T-cell (primary cell): ENCODE measurements around the gene SGTA. TPM values are rescaled to one million over a fixed set of nuclear protein-coding genes. Genes with fewer than 3 reads are reported as not detected.

Experiments used
- ATAC-seq, 4 experiments: fragments of 200-7000 bp in 3 of 4; fragments of 150-1000 bp in 1 of 4; cut with Tn5 transposase; replicated peaks in 1 of 4; 1 replicate in 3 of 4; 2 replicates in 1 of 4; pipeline ENCODE4 v1.10.0; 2021; ENCODE audit warnings: moderate library complexity in 3 of 4, mild to moderate bottlenecking in 2 of 4, moderate number of reproducible peaks in 1 of 4
- CTCF ChIA-PET, 2 donors: fragments of 300-600 bp; sonication (Branson Sonifier 250); formaldehyde crosslinking; loops; one replicate each; lab custom pipeline; 2022; ENCODE audit warnings: antibody characterized with exemption in 2 of 2; lab: Charles Lee
- POLR2A ChIA-PET, 2 donors: fragments of 300-600 bp; sonication (Branson Sonifier 250); formaldehyde crosslinking; loops; one replicate each; lab custom pipeline; 2022; ENCODE audit warnings: antibody characterized with exemption in 2 of 2; lab: Charles Lee
- DNase-seq, 35 experiments: peaks; one replicate each; pipeline versions ENCODE4 v3.0.0 to v3.0.0-alpha.2; 2013 to 2023
- H3K27ac ChIP-seq: one replicate; pipeline ENCODE4 v1.5.1; 2013; ENCODE audit warnings: low read length
- H3K27me3 ChIP-seq, 2 experiments: replicated peaks in 1 of 2; 1 replicate in 1 of 2; 2 replicates in 1 of 2; pipeline versions ENCODE4 v1.6.1 to v1.7.0; 2013; ENCODE audit warnings: low read length in 1 of 2, mixed read lengths in 1 of 2; ENCODE audit not compliant: control insufficient read depth in 2 of 2, insufficient read depth in 2 of 2; ENCODE audit errors: extremely low read depth in 1 of 2
- H3K36me3 ChIP-seq, 2 donors: 1 replicate in 1 of 2; 2 replicates in 1 of 2; pipeline versions ENCODE4 v1.6.1 to v1.7.0; 2013; ENCODE audit warnings: low read length in 1 of 2; ENCODE audit not compliant: control insufficient read depth in 2 of 2, insufficient read depth in 1 of 2; ENCODE audit errors: extremely low read depth in 1 of 2
- H3K4me1 ChIP-seq, 2 experiments: 1 replicate in 1 of 2; 2 replicates in 1 of 2; pipeline versions ENCODE4 v1.6.1 to v1.7.0; 2013; ENCODE audit warnings: low read length in 2 of 2, mixed read lengths in 1 of 2; ENCODE audit not compliant: insufficient read depth in 2 of 2, control insufficient read depth in 1 of 2; ENCODE audit errors: extremely low read depth in 1 of 2
- H3K4me3 ChIP-seq, 2 donors: 1 replicate in 1 of 2; 2 replicates in 1 of 2; pipeline versions ENCODE4 v1.5.1 to v1.7.0; 2013; ENCODE audit warnings: mild to moderate bottlenecking in 2 of 2, low read length in 1 of 2, moderate library complexity in 1 of 2; ENCODE audit not compliant: control insufficient read depth in 1 of 2; ENCODE audit errors: extremely low read depth in 1 of 2
- H3K9me3 ChIP-seq: 2 replicates; pipeline ENCODE4 v1.7.0; 2013
- H3K27ac Mint-ChIP-seq, 2 donors: one replicate each; pipeline ENCODE4 v1.8.0; 2020 to 2021; ENCODE audit warnings: mild to moderate bottlenecking in 2 of 2, mixed read lengths in 2 of 2
- H3K27me3 Mint-ChIP-seq, 2 donors: one replicate each; pipeline ENCODE4 v1.8.0; 2021 to 2022; ENCODE audit warnings: mixed read lengths in 2 of 2
- H3K36me3 Mint-ChIP-seq: one replicate; pipeline ENCODE4 v1.8.0; 2021; ENCODE audit warnings: mixed read lengths
- H3K4me1 Mint-ChIP-seq, 3 donors: one replicate each; pipeline ENCODE4 v1.8.0; 2020 to 2022; ENCODE audit warnings: mixed read lengths in 3 of 3, mild to moderate bottlenecking in 1 of 3
- H3K4me3 Mint-ChIP-seq, 3 donors: one replicate each; pipeline ENCODE4 v1.8.0; 2020 to 2022; ENCODE audit warnings: mild to moderate bottlenecking in 3 of 3, mixed read lengths in 3 of 3, moderate library complexity in 3 of 3
- H3K9me3 Mint-ChIP-seq, 3 donors: one replicate each; pipeline ENCODE4 v1.8.0; 2020 to 2022; ENCODE audit warnings: mixed read lengths in 3 of 3
- WGBS: methylation state at CpG from one replicate; pipeline ENCODE4 v1.1.5; 2013; ENCODE audit warnings: missing lambda C conversion rate; ENCODE audit not compliant: insufficient coverage; 5-methylcytosine and 5-hydroxymethylcytosine counted together
- total RNA-seq, 35 experiments: library from RNA in 6 of 35; stranded (reverse) in 6 of 35; fragments of 120-200 nt in 1 of 35; gene quantifications; one replicate each; pipeline versions ENCODE4 v1.2.1 to v1.2.4 and lab custom pipeline; 2013 to 2026

Gene SGTA
- total RNA-seq, 5 donors from 2014 or later (not counting 1 experiment from before 2014, with no cell fraction given), result 28.9 to 42.5 (median 36.7) TPM

DNA sequence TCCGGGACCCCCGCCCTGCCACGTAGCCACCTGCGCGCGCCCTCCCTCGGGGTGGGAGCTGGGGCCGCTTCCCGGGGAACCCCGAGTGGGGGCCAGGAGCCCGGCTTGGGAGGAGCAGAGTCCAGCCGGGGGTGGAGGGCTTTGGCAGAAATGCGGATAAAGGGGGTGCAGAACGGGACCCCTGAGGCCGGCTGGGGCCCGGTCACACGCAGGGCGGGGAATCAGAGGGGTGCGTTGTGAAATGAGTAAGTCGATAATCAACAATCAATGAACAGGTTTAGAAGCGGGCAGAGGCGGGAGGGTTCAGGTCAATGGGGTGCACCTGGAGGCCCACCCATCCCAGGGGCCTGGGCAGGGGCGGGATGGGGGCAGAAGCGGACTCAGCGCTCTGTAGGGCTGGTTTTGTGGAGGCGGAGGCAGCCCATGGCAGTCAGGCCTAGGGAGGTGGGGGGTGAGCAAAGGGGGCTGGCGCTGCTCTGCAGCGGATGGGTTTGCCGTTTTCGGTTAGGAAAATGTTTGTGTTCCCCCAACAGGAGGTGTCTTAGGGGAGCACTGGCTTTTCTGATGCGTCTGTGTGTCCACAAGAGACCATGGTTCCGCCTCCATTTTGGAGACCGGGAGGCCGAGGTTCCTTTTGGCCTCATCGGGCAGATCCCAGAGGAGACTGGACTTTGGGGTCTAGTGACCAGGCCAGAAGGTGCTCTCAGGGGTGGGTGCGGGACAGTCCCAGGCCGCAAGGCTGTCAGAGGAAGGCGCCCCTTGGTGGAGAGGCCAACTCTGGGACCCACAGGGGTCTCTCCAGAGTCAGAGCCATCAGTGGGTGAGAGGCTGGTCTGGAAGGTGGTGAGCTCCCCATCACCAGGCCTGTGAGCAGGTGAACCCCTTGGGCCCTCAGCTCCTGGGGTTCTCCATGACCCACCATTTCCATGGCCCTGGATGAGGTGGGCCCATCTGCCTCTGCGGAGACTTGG is 61.2 kb downstream of the SGTA start:
- CTCF ChIA-PET, result no interaction called here
- 33% methylated on average over 33 of the region's 39 CpGs for WGBS
- POLR2A ChIA-PET, result no interaction called here
- H3K4me3 Mint-ChIP-seq, result peak overlapping the region; percentile 17 to 61 (median 28)
- no peaks in the 10 kb centered on the region for H3K9me3 Mint-ChIP-seq
- H3K27ac Mint-ChIP-seq, result no peak overlapping the region
- H3K27ac ChIP-seq, result no peak overlapping the region
- H3K36me3 ChIP-seq, result no peaks in the 10 kb centered on the region
- peaks cover 3 to 79% of the 10 kb centered on the region in 2 experiments for H3K27me3 ChIP-seq
- H3K4me1 Mint-ChIP-seq, result peaks cover 0 to 8% (median 5%) of the 10 kb centered on the region in 3 donors
- DNase-seq, result no peak
- no peaks in the 10 kb centered on the region for H3K9me3 ChIP-seq
- peak overlapping the region in 1 of 2 donors; percentile 49 for H3K4me3 ChIP-seq
- ATAC-seq, result no peak
- peaks cover 22 to 54% of the 10 kb centered on the region in 2 donors for H3K27me3 Mint-ChIP-seq
- H3K36me3 Mint-ChIP-seq, result no peaks in the 10 kb centered on the region
- H3K4me1 ChIP-seq, result peaks cover 2 to 20% of the 10 kb centered on the region in 2 experiments

GRCh38 chr19:2720777-2721569 is 62.1 kb downstream of the SGTA start, which contains the start of gene DIRAS1:
TSS of gene DIRAS1 (minus strand) at chr19:2721372. CDS start at chr19:2717806, 3,566 bp downstream.
- H3K27ac Mint-ChIP-seq, result no peak within 1 kb of the TSS
- Histone ChIP-seq H3K4me1 (peaks cover 2 to 16% of the 10 kb centered on the region in 2 experiments), H3K9me3 (no peaks in the 10 kb centered on the region), H3K4me3 (peak within 1 kb of the TSS in 1 of 2 donors; percentile 49), H3K36me3 (no peaks in the 10 kb centered on the region), H3K27ac (no peak within 1 kb of the TSS), H3K27me3 (peaks cover 3 to 76% of the 10 kb centered on the region in 2 experiments)
- DNase-seq, result no peak
- H3K4me3 Mint-ChIP-seq, result peak within 1 kb of the TSS; percentile 17 to 62 (median 28)
- ATAC-seq, result peak in 1 of 4 experiments; percentile 36
- WGBS, result 1% methylated on average over 80 of the region's 100 CpGs
- H3K9me3 Mint-ChIP-seq, result peaks cover 0 to under 1% (median 0%) of the 10 kb centered on the region in 3 donors
- H3K36me3 Mint-ChIP-seq, result no peaks in the 10 kb centered on the region
- H3K27me3 Mint-ChIP-seq, result peaks cover 18 to 49% of the 10 kb centered on the region in 2 donors
- CTCF ChIA-PET, result no interaction called here
- peaks cover 0 to 8% (median 5%) of the 10 kb centered on the region in 3 donors for H3K4me1 Mint-ChIP-seq
- POLR2A ChIA-PET, result no interaction called here

DNA sequence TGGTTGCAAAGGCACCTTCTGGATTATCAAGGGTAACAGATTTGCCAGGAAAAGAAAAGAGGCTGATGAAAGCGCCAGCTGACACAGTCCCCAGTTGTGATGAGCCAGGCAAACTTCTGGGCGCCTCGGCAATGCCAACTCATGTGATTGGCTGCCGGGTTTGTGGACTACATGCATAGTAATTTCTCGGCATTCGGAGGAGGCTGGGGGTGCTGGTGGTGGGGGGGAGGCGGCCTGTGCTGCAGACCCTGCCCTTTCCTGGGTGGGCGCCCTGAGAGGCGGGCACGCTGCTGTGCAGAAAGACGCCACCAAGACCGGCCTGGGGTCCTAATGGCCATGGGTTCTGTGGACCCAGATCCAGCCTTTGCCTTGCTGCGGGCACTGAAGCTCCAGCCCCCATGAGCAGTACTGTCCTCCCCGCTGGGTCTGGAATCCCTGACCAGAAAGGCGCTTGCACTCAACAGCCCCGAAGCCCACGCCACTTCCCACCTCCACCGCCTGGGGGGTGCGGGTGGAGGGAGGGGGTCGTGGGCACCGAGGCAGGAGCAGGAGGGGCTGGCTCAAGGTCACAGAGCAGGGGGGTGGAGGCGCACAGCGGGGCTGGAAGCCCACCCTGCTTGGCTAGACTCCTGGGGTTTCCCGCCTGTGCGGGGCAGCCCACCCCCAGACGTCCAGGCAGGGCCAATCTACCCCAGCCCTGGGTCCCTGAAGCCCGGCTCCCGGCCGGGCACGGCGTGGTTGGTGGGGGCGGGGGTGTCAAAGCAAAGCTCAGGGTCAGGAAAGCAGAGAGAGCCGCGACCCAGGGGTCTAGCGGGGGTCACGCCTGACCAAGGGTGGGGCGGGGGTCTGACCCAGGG is 62.9 kb downstream of the SGTA start:
- no peaks in the 10 kb centered on the region for H3K9me3 ChIP-seq
- Mint-ChIP-seq H3K27me3 (peaks cover 18 to 50% of the 10 kb centered on the region in 2 donors), H3K4me3 (peak overlapping the region; percentile 25 to 62 (median 59)), H3K27ac (no peak overlapping the region), H3K36me3 (peaks cover 6% of the 10 kb centered on the region), H3K9me3 (peaks cover 1 to 8% (median 2%) of the 10 kb centered on the region in 3 donors), H3K4me1 (peaks cover 0 to 8% (median 5%) of the 10 kb centered on the region in 3 donors)
- peaks cover 2 to 16% of the 10 kb centered on the region in 2 experiments for H3K4me1 ChIP-seq
- ATAC-seq (no peak), DNase-seq (no peak)
- CTCF ChIA-PET, result interaction anchor here in 1 of 2 donors (0.6 kb wide), 1 partner anchor 221 kb away, joined by 4 read pairs; no protein-coding TSS in a partner anchor
- H3K27me3 ChIP-seq, result peaks cover 3 to 73% of the 10 kb centered on the region in 2 experiments
- POLR2A ChIA-PET, result no interaction called here
- H3K36me3 ChIP-seq, result peaks cover 0 to 3% of the 10 kb centered on the region in 2 donors
- H3K27ac ChIP-seq, result no peak overlapping the region
- WGBS, result 11% methylated on average over 27 of the region's 37 CpGs
- H3K4me3 ChIP-seq, result peak overlapping the region in 1 of 2 donors; percentile 7

- peaks cover 3 to 82% of the 10 kb centered on the region in 2 experiments for H3K27me3 ChIP-seq
- peaks cover 0 to 8% (median 5%) of the 10 kb centered on the region in 3 donors for H3K4me1 Mint-ChIP-seq
- WGBS, result 90% methylated on average over 3 of the region's 7 CpGs
- H3K9me3 Mint-ChIP-seq, result peaks cover 2 to 11% (median 3%) of the 10 kb centered on the region in 3 donors
- ATAC-seq (no peak), DNase-seq (no peak)
- H3K36me3 ChIP-seq, result peaks cover 0 to 4% of the 10 kb centered on the region in 2 donors
- peaks cover 2 to 16% of the 10 kb centered on the region in 2 experiments for H3K4me1 ChIP-seq
- peaks cover 6% of the 10 kb centered on the region for H3K36me3 Mint-ChIP-seq
- ChIA-PET CTCF (no interaction called here), POLR2A (no interaction called here)
- H3K4me3 ChIP-seq, result no peak overlapping the region
- H3K27ac ChIP-seq, result no peak overlapping the region
- no peaks in the 10 kb centered on the region for H3K9me3 ChIP-seq
- no peak overlapping the region for H3K27ac Mint-ChIP-seq
- H3K4me3 Mint-ChIP-seq, result peak overlapping the region in 1 of 3 donors; percentile 62
- H3K27me3 Mint-ChIP-seq, result peaks cover 16 to 48% of the 10 kb centered on the region in 2 donors
Observed at GRCh38 chr19:2719232-2719735, 63.8 kb downstream of the SGTA start.

GRCh38 chr19:2717638-2718541 is 65.2 kb downstream of the SGTA start:
- no peak overlapping the region for H3K4me3 Mint-ChIP-seq
- H3K27ac Mint-ChIP-seq, result no peak overlapping the region
- peaks cover 6% of the 10 kb centered on the region for H3K36me3 Mint-ChIP-seq
- peaks cover 3 to 68% of the 10 kb centered on the region in 2 experiments for H3K27me3 ChIP-seq
- ChIA-PET POLR2A (no interaction called here), CTCF (no interaction called here)
- H3K36me3 ChIP-seq, result peaks cover 0 to 4% of the 10 kb centered on the region in 2 donors
- WGBS, result 89% methylated on average over 41 of the region's 52 CpGs
- no peaks in the 10 kb centered on the region for H3K9me3 ChIP-seq
- no peak for ATAC-seq
- H3K27me3 Mint-ChIP-seq, result peaks cover 13 to 36% of the 10 kb centered on the region in 2 donors
- no peak overlapping the region for H3K27ac ChIP-seq
- H3K4me1 Mint-ChIP-seq, result peaks cover 0 to 8% (median 5%) of the 10 kb centered on the region in 3 donors
- H3K9me3 Mint-ChIP-seq, result peaks cover 2 to 11% (median 3%) of the 10 kb centered on the region in 3 donors
- H3K4me3 ChIP-seq, result no peak overlapping the region
- peaks cover 2 to 16% of the 10 kb centered on the region in 2 experiments for H3K4me1 ChIP-seq
- no peak for DNase-seq
